PC-9 (cell line): ENCODE measurements around the gene CFAP97.

Experiments
- CTCF ChIP-seq: fragments of 200-600 bp; sonication (generic); conservative IDR thresholded peaks from 2 replicates; pipeline ENCODE4 v1.6.1; 2017; ENCODE audit warnings: mixed run types, antibody characterized with exemption, mild to moderate bottlenecking, moderate library complexity
- EZH2 ChIP-seq: fragments of 200-600 bp; sonication (generic); IDR thresholded peaks from 2 replicates; pipeline ENCODE4 v1.8.0; 2017; ENCODE audit warnings: antibody characterized with exemption, low read depth

GRCh38 chr4:185139736-185140135, 64.1 kb downstream of the CFAP97 start:
- TF ChIP-seq EZH2 (no peak), CTCF (no peak)
